ENCODE data around the gene SQOR.

DNA sequence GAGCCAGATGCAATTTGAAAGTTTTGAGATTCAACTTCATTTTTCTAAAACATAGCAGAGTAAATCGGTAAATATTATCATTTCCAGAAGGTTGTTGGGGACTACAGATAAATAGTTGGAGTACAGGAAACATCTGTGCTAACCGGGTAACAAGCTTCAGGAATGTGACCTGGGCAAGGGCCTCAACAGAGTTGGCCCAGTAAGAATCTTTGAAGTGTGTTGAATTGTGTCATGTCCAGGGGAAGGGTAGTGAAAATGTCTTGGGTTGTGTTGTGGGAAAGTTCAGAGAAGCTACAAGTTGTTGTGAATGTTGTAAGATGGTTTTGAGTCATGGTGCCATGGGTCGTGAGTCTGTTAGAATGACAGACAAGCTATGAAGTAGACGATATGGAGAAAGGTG, 35.7 kb downstream of the SQOR start:
- TF ChIP-seq POLR2AphosphoS5 (IDR thresholded peaks at IDR 0.05; ENCODE audit: low read depth): no peak
- TF ChIP-seq, protein P1, sequence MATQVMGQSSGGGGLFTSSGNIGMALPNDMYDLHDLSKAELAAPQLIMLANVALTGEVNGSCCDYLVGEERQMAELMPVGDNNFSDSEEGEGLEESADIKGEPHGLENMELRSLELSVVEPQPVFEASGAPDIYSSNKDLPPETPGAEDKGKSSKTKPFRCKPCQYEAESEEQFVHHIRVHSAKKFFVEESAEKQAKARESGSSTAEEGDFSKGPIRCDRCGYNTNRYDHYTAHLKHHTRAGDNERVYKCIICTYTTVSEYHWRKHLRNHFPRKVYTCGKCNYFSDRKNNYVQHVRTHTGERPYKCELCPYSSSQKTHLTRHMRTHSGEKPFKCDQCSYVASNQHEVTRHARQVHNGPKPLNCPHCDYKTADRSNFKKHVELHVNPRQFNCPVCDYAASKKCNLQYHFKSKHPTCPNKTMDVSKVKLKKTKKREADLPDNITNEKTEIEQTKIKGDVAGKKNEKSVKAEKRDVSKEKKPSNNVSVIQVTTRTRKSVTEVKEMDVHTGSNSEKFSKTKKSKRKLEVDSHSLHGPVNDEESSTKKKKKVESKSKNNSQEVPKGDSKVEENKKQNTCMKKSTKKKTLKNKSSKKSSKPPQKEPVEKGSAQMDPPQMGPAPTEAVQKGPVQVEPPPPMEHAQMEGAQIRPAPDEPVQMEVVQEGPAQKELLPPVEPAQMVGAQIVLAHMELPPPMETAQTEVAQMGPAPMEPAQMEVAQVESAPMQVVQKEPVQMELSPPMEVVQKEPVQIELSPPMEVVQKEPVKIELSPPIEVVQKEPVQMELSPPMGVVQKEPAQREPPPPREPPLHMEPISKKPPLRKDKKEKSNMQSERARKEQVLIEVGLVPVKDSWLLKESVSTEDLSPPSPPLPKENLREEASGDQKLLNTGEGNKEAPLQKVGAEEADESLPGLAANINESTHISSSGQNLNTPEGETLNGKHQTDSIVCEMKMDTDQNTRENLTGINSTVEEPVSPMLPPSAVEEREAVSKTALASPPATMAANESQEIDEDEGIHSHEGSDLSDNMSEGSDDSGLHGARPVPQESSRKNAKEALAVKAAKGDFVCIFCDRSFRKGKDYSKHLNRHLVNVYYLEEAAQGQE (IDR thresholded peaks at IDR 0.05; ENCODE audit: insufficient replicate concordance, low read depth): no peak
- no peak for TF ChIP-seq CTCF (IDR thresholded peaks at IDR 0.05; ENCODE audit: insufficient read depth, low read length)
